Calu3 (cell line): ENCODE measurements around the gene ALOX5. TPM values are rescaled to one million over a fixed set of nuclear protein-coding genes. Genes with fewer than 3 reads are reported as not detected.

Experiments
- BruUV-seq: library from RNA; stranded (reverse); fragments of 400-500 nt; replicated peaks from 2 replicates; lab custom pipeline; 2021; lab: Mats Ljungman, UMichigan
- CTCF ChIA-PET: fragments of 300-600 bp; sonication (Branson Sonifier 250); formaldehyde crosslinking; loops from one replicate; lab custom pipeline; 2022; ENCODE audit warnings: antibody characterized with exemption; lab: Charles Lee
- DNase-seq: peaks from one replicate; pipeline ENCODE4 v3.0.0; 2022
- H3K27ac Mint-ChIP-seq: one replicate; pipeline ENCODE4 v1.8.0; 2022; ENCODE audit warnings: mixed read lengths; ENCODE audit not compliant: unreplicated experiment
- H3K27me3 Mint-ChIP-seq: one replicate; pipeline ENCODE4 v1.8.0; 2022; ENCODE audit warnings: mixed read lengths; ENCODE audit not compliant: unreplicated experiment
- H3K36me3 Mint-ChIP-seq: one replicate; pipeline ENCODE4 v1.8.0; 2022; ENCODE audit warnings: mild to moderate bottlenecking, moderate library complexity, mixed read lengths; ENCODE audit not compliant: insufficient read depth, unreplicated experiment
- H3K4me1 Mint-ChIP-seq: one replicate; pipeline ENCODE4 v1.8.0; 2022; ENCODE audit warnings: mild to moderate bottlenecking, low read depth, mixed read lengths; ENCODE audit not compliant: unreplicated experiment
- H3K4me3 Mint-ChIP-seq: one replicate; pipeline ENCODE4 v1.8.0; 2022; ENCODE audit warnings: mild to moderate bottlenecking, low read depth, moderate library complexity, mixed read lengths; ENCODE audit not compliant: unreplicated experiment
- H3K9me3 Mint-ChIP-seq: one replicate; pipeline ENCODE4 v1.8.0; 2022; ENCODE audit warnings: low read depth, mixed read lengths; ENCODE audit not compliant: unreplicated experiment
- intact Hi-C: fragments of 100-400 bp; cut with micrococcal nuclease; formaldehyde crosslinking; loops from one replicate; pipeline ENCODE4 v1.10.0; 2022; ENCODE audit not compliant: unreplicated experiment
- total RNA-seq: library from RNA; stranded (reverse); gene quantifications from 2 replicates; pipeline ENCODE4 v1.2.3, GENCODE V29; 2022
- TF ChIP-seq, protein P1 (sequence below): fragments of 200-600 bp; IDR thresholded peaks from one replicate; pipeline ENCODE4 v1.8.0; 2022; ENCODE audit warnings: antibody characterized with exemption; ENCODE audit not compliant: unreplicated experiment

The ALOX5 gene
- total RNA-seq, 1 experiment from 2014 or later: 44.9 TPM

DNA sequence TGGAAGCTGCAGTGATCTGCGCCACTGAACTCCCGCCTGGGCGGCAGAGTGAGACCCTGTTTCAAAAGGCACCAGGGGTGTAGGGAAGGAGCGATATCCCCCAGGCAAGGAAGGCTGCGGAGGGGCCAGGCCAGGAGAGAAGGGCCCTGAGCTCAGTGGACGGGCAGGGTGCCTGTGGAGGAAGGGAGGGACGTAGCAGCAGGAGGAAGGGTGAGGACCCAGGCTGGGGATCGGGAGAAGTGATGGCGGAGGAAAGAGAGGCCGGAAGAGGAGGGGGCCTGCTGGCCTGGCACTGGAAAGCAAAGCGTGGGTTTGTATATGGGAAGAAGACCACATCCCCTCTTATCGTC is 45.6 kb downstream of the ALOX5 start:
- intact Hi-C loops: no loop called here
- no peak for DNase-seq
- peak overlapping the region; percentile 72 for H3K4me3 Mint-ChIP-seq
- CTCF ChIA-PET: no interaction called here
- BruUV-seq: no TSS peak
- H3K27me3 Mint-ChIP-seq: no peaks in the 10 kb centered on the region
- H3K36me3 Mint-ChIP-seq: peaks cover 11% of the 10 kb centered on the region
- peak overlapping the region; percentile 67 for H3K27ac Mint-ChIP-seq
- no peaks in the 10 kb centered on the region for H3K9me3 Mint-ChIP-seq
- H3K4me1 Mint-ChIP-seq: peaks cover 30% of the 10 kb centered on the region
- TF ChIP-seq, protein P1, sequence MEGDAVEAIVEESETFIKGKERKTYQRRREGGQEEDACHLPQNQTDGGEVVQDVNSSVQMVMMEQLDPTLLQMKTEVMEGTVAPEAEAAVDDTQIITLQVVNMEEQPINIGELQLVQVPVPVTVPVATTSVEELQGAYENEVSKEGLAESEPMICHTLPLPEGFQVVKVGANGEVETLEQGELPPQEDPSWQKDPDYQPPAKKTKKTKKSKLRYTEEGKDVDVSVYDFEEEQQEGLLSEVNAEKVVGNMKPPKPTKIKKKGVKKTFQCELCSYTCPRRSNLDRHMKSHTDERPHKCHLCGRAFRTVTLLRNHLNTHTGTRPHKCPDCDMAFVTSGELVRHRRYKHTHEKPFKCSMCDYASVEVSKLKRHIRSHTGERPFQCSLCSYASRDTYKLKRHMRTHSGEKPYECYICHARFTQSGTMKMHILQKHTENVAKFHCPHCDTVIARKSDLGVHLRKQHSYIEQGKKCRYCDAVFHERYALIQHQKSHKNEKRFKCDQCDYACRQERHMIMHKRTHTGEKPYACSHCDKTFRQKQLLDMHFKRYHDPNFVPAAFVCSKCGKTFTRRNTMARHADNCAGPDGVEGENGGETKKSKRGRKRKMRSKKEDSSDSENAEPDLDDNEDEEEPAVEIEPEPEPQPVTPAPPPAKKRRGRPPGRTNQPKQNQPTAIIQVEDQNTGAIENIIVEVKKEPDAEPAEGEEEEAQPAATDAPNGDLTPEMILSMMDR: no peak

- intact Hi-C loops: no loop called here
- Mint-ChIP-seq H3K9me3 (no peaks in the 10 kb centered on the region), H3K36me3 (peaks cover 11% of the 10 kb centered on the region), H3K27me3 (no peaks in the 10 kb centered on the region), H3K27ac (peak overlapping the region; percentile 14), H3K4me3 (no peak overlapping the region), H3K4me1 (peaks cover 31% of the 10 kb centered on the region)
- DNase-seq: peak; percentile 83
- CTCF ChIA-PET: interaction anchor here (1.1 kb wide), 1 partner anchor 44 kb away, joined by 4 read pairs; no protein-coding TSS in a partner anchor
- BruUV-seq: no TSS peak
- TF ChIP-seq, protein P1: no peak
Observed at GRCh38 chr10:45420453-45421192, 46.6 kb downstream of the ALOX5 start.

- CTCF ChIA-PET: interaction anchor here (1.1 kb wide), 1 partner anchor 43 kb away, joined by 4 read pairs; no protein-coding TSS in a partner anchor
- Mint-ChIP-seq H3K27me3 (no peaks in the 10 kb centered on the region), H3K36me3 (peaks cover 20% of the 10 kb centered on the region), H3K4me3 (no peak overlapping the region), H3K27ac (no peak overlapping the region), H3K9me3 (no peaks in the 10 kb centered on the region), H3K4me1 (peaks cover 39% of the 10 kb centered on the region)
- BruUV-seq: no TSS peak
- intact Hi-C loops: no loop called here
- DNase-seq: no peak
- TF ChIP-seq, protein P1: no peak
Observed at GRCh38 chr10:45421221-45422097, 47.4 kb downstream of the ALOX5 start.

DNA sequence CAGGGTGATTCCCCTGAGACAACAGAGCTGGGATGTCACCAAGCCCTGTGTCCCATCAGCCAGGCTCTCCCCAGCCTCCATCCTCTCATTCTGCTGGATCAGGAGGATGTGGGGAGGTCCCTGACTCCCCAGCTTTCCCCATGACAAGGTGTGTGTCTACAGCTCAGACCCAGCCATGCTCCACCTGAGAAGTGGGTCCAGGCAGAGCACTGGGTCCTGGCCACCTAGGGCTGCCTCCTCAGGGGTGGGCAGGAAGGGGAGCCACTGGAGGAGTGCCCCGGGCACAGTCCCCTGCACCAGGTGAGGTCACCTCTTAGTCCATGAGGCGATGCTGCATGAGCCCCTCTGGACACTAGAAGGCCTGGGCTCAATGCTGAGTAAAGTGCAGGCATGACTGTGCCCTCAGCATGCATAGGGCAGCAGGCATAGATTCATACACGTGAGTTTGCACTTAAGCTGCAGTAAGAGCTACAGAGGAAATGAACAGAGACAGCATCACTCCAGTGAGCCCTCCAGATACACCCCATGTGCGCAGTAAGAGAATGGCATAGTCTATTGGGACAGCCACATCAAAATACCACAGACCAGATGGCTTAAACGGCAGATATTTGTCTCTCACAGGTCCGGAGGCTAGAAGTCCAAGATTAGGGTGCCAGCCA is 48.3 kb downstream of the ALOX5 start:
- CTCF ChIA-PET: no interaction called here
- Mint-ChIP-seq H3K4me3 (no peak overlapping the region), H3K27me3 (no peaks in the 10 kb centered on the region), H3K9me3 (no peaks in the 10 kb centered on the region), H3K36me3 (peaks cover 21% of the 10 kb centered on the region), H3K4me1 (peaks cover 46% of the 10 kb centered on the region), H3K27ac (no peak overlapping the region)
- intact Hi-C loops: no loop called here
- BruUV-seq: no TSS peak
- TF ChIP-seq, protein P1: no peak
- DNase-seq: no peak
